Hematopoietic multipotent progenitor cell (in vitro differentiated cells): ENCODE results near the gene HOXC5. TPM values are rescaled to one million over a fixed set of nuclear protein-coding genes. Genes with fewer than 3 reads are reported as not detected.

Source experiments
- DNase-seq, 3 donors: peaks; one replicate each; pipeline ENCODE4 v3.0.0-alpha.2; 2011 to 2015; ENCODE audit warnings: low read depth in 2 of 3, low spot score in 2 of 3
- total RNA-seq: library from RNA; depleted of rRNA; stranded (reverse); fragments of >200 nt; gene quantifications from one replicate; pipeline ENCODE4 v1.2.3, GENCODE V29; 2012

Gene HOXC5
- total RNA-seq, 1 donor, result not detected

GRCh38 chr12:54006559-54007220 is 26.2 kb upstream of the HOXC5 start:
- no peak for DNase-seq

GRCh38 chr12:54007538-54008259 is 25.2 kb upstream of the HOXC5 start:
- DNase-seq, result no peak

GRCh38 chr12:54008260-54008552 is 24.6 kb upstream of the HOXC5 start:
- DNase-seq, result no peak

GRCh38 chr12:54009171-54010052 is 23.4 kb upstream of the HOXC5 start:
- DNase-seq, result no peak

GRCh38 chr12:54010053-54010971 is 22.5 kb upstream of the HOXC5 start:
- DNase-seq, result no peak

GRCh38 chr12:54010972-54011664 is 21.7 kb upstream of the HOXC5 start:
- DNase-seq, result no peak

GRCh38 chr12:54011665-54012532 is 21.0 kb upstream of the HOXC5 start:
- DNase-seq, result no peak

- no peak for DNase-seq
These were observed 20.0 kb upstream of the HOXC5 start for GRCh38 chr12:54012631-54013409.

GRCh38 chr12:54014377-54015017 is 18.4 kb upstream of the HOXC5 start:
- DNase-seq, result no peak

- DNase-seq, result no peak
These were observed 17.6 kb upstream of the HOXC5 start for GRCh38 chr12:54015018-54015931.

- no peak for DNase-seq
These were observed 16.8 kb upstream of the HOXC5 start for GRCh38 chr12:54016051-54016450.

GRCh38 chr12:54016478-54016964 is 16.3 kb upstream of the HOXC5 start:
- no peak for DNase-seq

- DNase-seq, result no peak
These were observed 15.6 kb upstream of the HOXC5 start for GRCh38 chr12:54017027-54017788.

- peak in 2 of 3 donors; percentile 62 for DNase-seq
These were observed 14.9 kb upstream of the HOXC5 start for GRCh38 chr12:54017878-54018467.

GRCh38 chr12:54018468-54018984 is 14.3 kb upstream of the HOXC5 start:
- DNase-seq, result no peak
